Mesendoderm (in vitro differentiated cells): ENCODE measurements around the gene IQGAP2.
A peak's percentile ranks its signal among the peaks of the same experiment; 100 is the strongest.

Experiments
- DNase-seq: peaks from one replicate; pipeline ENCODE4 v3.0.0; 2013
- H2AK5ac ChIP-seq: 2 replicates; pipeline ENCODE4 v1.6.1; 2013; ENCODE audit warnings: low read length, inconsistent platforms
- H2BK120ac ChIP-seq: 2 replicates; pipeline ENCODE4 v1.6.1; 2013; ENCODE audit warnings: low read depth, mild to moderate bottlenecking, low read length, moderate library complexity, mixed read lengths
- H2BK15ac ChIP-seq: replicated peaks from 2 replicates; pipeline ENCODE4 v1.6.1; 2013; ENCODE audit warnings: low read depth, mild to moderate bottlenecking, moderate library complexity
- H2BK5ac ChIP-seq: 2 replicates; pipeline ENCODE4 v1.6.1; 2013; ENCODE audit warnings: low read length, inconsistent platforms
- H3K18ac ChIP-seq: 2 replicates; pipeline ENCODE4 v1.6.1; 2013; ENCODE audit warnings: mild to moderate bottlenecking, low read length, mixed read lengths
- H3K23ac ChIP-seq: one replicate; pipeline ENCODE4 v1.6.1; 2013; ENCODE audit warnings: low read length
- H3K27ac ChIP-seq: 2 replicates; pipeline ENCODE4 v1.5.1; 2013; ENCODE audit warnings: low read depth, mild to moderate bottlenecking, inconsistent platforms, low read length, moderate library complexity
- H3K27me3 ChIP-seq: 2 replicates; pipeline ENCODE4 v1.6.1; 2013; ENCODE audit warnings: low read length, control low read depth, mild to moderate bottlenecking, inconsistent platforms; ENCODE audit not compliant: insufficient read depth, poor library complexity
- H3K36me3 ChIP-seq: 2 replicates; pipeline ENCODE4 v1.6.1; 2013; ENCODE audit warnings: low read length, inconsistent platforms; ENCODE audit not compliant: control insufficient read depth, insufficient read depth
- H3K4ac ChIP-seq: one replicate; pipeline ENCODE4 v1.6.1; 2013; ENCODE audit warnings: low read depth, mild to moderate bottlenecking, low read length, moderate library complexity
- H3K4me1 ChIP-seq: 2 replicates; pipeline ENCODE4 v1.6.1; 2013; ENCODE audit warnings: low read depth, low read length, inconsistent platforms; ENCODE audit not compliant: control insufficient read depth
- H3K4me2 ChIP-seq: 2 replicates; pipeline ENCODE4 v1.6.1; 2013; ENCODE audit warnings: low read length
- H3K4me3 ChIP-seq: 2 replicates; pipeline ENCODE4 v1.5.1; 2013; ENCODE audit warnings: mild to moderate bottlenecking, low read length
- H3K56ac ChIP-seq: one replicate; pipeline ENCODE4 v1.6.1; 2013; ENCODE audit warnings: low read length
- H3K79me1 ChIP-seq: 2 replicates; pipeline ENCODE4 v1.6.1; 2013; ENCODE audit warnings: low read length, inconsistent platforms
- H3K79me2 ChIP-seq: 2 replicates; pipeline ENCODE4 v1.6.1; 2013; ENCODE audit warnings: mild to moderate bottlenecking, low read length; ENCODE audit not compliant: control insufficient read depth, insufficient read depth
- H3K9ac ChIP-seq: 2 replicates; pipeline ENCODE4 v1.6.1; 2013; ENCODE audit warnings: low read length, inconsistent platforms
- H4K5ac ChIP-seq: one replicate; pipeline ENCODE4 v1.6.1; 2013; ENCODE audit warnings: low read length
- H4K8ac ChIP-seq: one replicate; pipeline ENCODE4 v1.6.1; 2013; ENCODE audit warnings: low read depth, mild to moderate bottlenecking, control low read depth, low read length, moderate library complexity
- WGBS: extraction: QIAGEN DNeasy Blood & Tissue Kit; methylation state at CpG from one replicate; pipeline ENCODE4 v1.1.7; 2013; ENCODE audit warnings: low lambda C conversion rate, missing lambda C conversion rate; ENCODE audit not compliant: insufficient coverage; ENCODE audit errors: extremely low coverage; 5-methylcytosine and 5-hydroxymethylcytosine counted together

The IQGAP2 gene

GRCh38 chr5:76457674-76458485 is 54.8 kb downstream of the IQGAP2 start:
- H2BK5ac ChIP-seq = peak overlapping the region; percentile 76
- peak; percentile 83 for DNase-seq
- H3K79me2 ChIP-seq = no peaks in the 10 kb centered on the region
- H3K18ac ChIP-seq = no peak overlapping the region
- no peak overlapping the region for H3K4me2 ChIP-seq
- H2AK5ac ChIP-seq = no peak overlapping the region
- peaks cover 4% of the 10 kb centered on the region for H3K4me1 ChIP-seq
- H3K4ac ChIP-seq = no peak overlapping the region
- H3K9ac ChIP-seq = no peak overlapping the region
- H4K5ac ChIP-seq = no peak overlapping the region
- H3K27me3 ChIP-seq = no peaks in the 10 kb centered on the region
- H2BK120ac ChIP-seq = no peak overlapping the region
- no CpG with 5 or more reads among the region's 4 CpGs for WGBS
- no peaks in the 10 kb centered on the region for H3K36me3 ChIP-seq
- peak overlapping the region; percentile 42 for H3K56ac ChIP-seq
- H3K27ac ChIP-seq = no peak overlapping the region
- H3K4me3 ChIP-seq = no peak overlapping the region
- no peak overlapping the region for H3K23ac ChIP-seq
- H3K79me1 ChIP-seq = no peaks in the 10 kb centered on the region
- H2BK15ac ChIP-seq = no peak overlapping the region
- no peak overlapping the region for H4K8ac ChIP-seq

- no peak overlapping the region for H3K27ac ChIP-seq
- WGBS = no CpG with 5 or more reads among the region's 1 CpG
- no peak overlapping the region for H4K8ac ChIP-seq
- no peaks in the 10 kb centered on the region for H3K27me3 ChIP-seq
- no peak overlapping the region for H3K9ac ChIP-seq
- H2BK5ac ChIP-seq = peak overlapping the region; percentile 76
- peak overlapping the region; percentile 6 for H3K18ac ChIP-seq
- H2BK15ac ChIP-seq = no peak overlapping the region
- no peak overlapping the region for H3K4me2 ChIP-seq
- no peak overlapping the region for H3K4ac ChIP-seq
- no peak overlapping the region for H3K4me3 ChIP-seq
- no peak overlapping the region for H3K23ac ChIP-seq
- peaks cover 4% of the 10 kb centered on the region for H3K4me1 ChIP-seq
- H3K36me3 ChIP-seq = no peaks in the 10 kb centered on the region
- H3K56ac ChIP-seq = peak overlapping the region; percentile 42
- H3K79me1 ChIP-seq = no peaks in the 10 kb centered on the region
- H3K79me2 ChIP-seq = no peaks in the 10 kb centered on the region
- no peak overlapping the region for H2BK120ac ChIP-seq
- no peak overlapping the region for H2AK5ac ChIP-seq
- no peak for DNase-seq
- no peak overlapping the region for H4K5ac ChIP-seq
Observed at GRCh38 chr5:76458486-76458830, 55.4 kb downstream of the IQGAP2 start.

GRCh38 chr5:76460104-76460503 is 57.0 kb downstream of the IQGAP2 start:
- Histone ChIP-seq H2BK120ac (no peak overlapping the region), H4K5ac (no peak overlapping the region), H3K79me1 (no peaks in the 10 kb centered on the region), H3K79me2 (no peaks in the 10 kb centered on the region), H3K27me3 (no peaks in the 10 kb centered on the region), H3K18ac (no peak overlapping the region), H2BK5ac (no peak overlapping the region), H3K36me3 (no peaks in the 10 kb centered on the region), H2BK15ac (no peak overlapping the region), H3K4me1 (peaks cover 4% of the 10 kb centered on the region), H3K27ac (no peak overlapping the region), H3K4ac (no peak overlapping the region), H3K4me2 (no peak overlapping the region), H3K9ac (no peak overlapping the region), H4K8ac (no peak overlapping the region), H2AK5ac (no peak overlapping the region), H3K4me3 (no peak overlapping the region), H3K23ac (no peak overlapping the region), H3K56ac (no peak overlapping the region)
- no peak for DNase-seq
- no CpG with 5 or more reads among the region's 3 CpGs for WGBS

GRCh38 chr5:76462097-76462667 is 59.1 kb downstream of the IQGAP2 start:
- no CpG with 5 or more reads among the region's 7 CpGs for WGBS
- no peak for DNase-seq

GRCh38 chr5:76467216-76467615 is 64.1 kb downstream of the IQGAP2 start:
- no peak overlapping the region for H3K23ac ChIP-seq
- no peak overlapping the region for H3K4me3 ChIP-seq
- no peak for DNase-seq
- no peak overlapping the region for H2AK5ac ChIP-seq
- no peak overlapping the region for H3K18ac ChIP-seq
- no peaks in the 10 kb centered on the region for H3K27me3 ChIP-seq
- no peak overlapping the region for H3K56ac ChIP-seq
- H2BK120ac ChIP-seq = no peak overlapping the region
- no peak overlapping the region for H4K5ac ChIP-seq
- no peaks in the 10 kb centered on the region for H3K79me2 ChIP-seq
- H3K36me3 ChIP-seq = no peaks in the 10 kb centered on the region
- no peak overlapping the region for H3K4ac ChIP-seq
- H3K4me1 ChIP-seq = no peaks in the 10 kb centered on the region
- H2BK5ac ChIP-seq = no peak overlapping the region
- H3K9ac ChIP-seq = no peak overlapping the region
- H3K4me2 ChIP-seq = no peak overlapping the region
- no peak overlapping the region for H2BK15ac ChIP-seq
- H3K27ac ChIP-seq = no peak overlapping the region
- no peaks in the 10 kb centered on the region for H3K79me1 ChIP-seq
- WGBS = no CpG with 5 or more reads among the region's 1 CpG
- no peak overlapping the region for H4K8ac ChIP-seq

More at GRCh38 chr5:76462097-76462667, 59.1 kb downstream of the IQGAP2 start:
- Histone ChIP-seq H2AK5ac (no peak overlapping the region), H3K36me3 (no peaks in the 10 kb centered on the region), H2BK15ac (no peak overlapping the region), H3K4me3 (no peak overlapping the region), H4K5ac (no peak overlapping the region), H3K27me3 (no peaks in the 10 kb centered on the region), H3K4ac (no peak overlapping the region), H3K4me1 (peaks cover 4% of the 10 kb centered on the region), H3K79me1 (no peaks in the 10 kb centered on the region), H2BK5ac (no peak overlapping the region), H3K56ac (no peak overlapping the region), H3K4me2 (no peak overlapping the region), H3K18ac (no peak overlapping the region), H3K79me2 (no peaks in the 10 kb centered on the region), H3K27ac (no peak overlapping the region), H2BK120ac (no peak overlapping the region), H3K23ac (no peak overlapping the region), H4K8ac (no peak overlapping the region), H3K9ac (no peak overlapping the region)
